ENCODE results near the gene REEP6.
A peak's percentile ranks its signal among the peaks of the same experiment; 100 is the strongest.

Gene REEP6

DNA sequence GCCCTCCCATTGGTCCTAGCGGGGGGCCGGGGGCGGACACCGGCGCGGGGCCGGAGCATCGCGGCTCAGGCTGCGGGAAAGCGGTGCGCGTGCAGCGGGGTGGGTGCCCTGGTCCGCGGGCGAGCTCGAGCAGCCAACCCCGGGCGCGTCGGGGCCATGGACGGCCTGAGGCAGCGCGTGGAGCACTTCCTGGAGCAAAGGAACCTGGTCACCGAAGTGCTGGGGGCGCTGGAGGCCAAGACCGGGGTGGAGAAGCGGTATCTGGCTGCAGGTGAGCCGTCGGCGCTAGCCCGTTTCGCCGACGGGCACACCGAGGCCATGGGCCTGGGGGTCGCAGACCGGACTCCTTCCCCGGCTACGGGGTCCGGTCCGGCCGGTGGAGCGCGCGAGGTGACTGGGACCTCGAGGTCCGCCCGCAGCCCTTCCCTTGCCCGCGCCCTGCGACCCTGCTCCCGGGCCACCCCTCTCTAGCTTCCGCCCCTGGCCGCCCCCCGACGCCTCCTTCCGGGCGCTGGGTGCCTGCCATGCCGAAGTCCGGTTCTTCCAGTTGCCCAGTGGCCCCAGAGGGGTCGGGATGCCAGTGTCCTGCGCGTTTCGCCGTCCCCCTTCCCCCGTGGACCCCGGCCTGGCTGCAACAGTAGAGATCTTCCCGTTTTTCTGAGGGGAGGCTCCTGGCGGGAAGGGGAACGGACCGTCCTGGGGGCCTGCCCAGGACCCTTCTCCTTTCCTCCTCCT, at the start of gene REEP6:
Gene REEP6 (plus strand): TSS at position 68 of the 735 bp plus-strand sequence. CDS start 89 bp downstream, at position 157.
- DNase-seq = no peak

DNA sequence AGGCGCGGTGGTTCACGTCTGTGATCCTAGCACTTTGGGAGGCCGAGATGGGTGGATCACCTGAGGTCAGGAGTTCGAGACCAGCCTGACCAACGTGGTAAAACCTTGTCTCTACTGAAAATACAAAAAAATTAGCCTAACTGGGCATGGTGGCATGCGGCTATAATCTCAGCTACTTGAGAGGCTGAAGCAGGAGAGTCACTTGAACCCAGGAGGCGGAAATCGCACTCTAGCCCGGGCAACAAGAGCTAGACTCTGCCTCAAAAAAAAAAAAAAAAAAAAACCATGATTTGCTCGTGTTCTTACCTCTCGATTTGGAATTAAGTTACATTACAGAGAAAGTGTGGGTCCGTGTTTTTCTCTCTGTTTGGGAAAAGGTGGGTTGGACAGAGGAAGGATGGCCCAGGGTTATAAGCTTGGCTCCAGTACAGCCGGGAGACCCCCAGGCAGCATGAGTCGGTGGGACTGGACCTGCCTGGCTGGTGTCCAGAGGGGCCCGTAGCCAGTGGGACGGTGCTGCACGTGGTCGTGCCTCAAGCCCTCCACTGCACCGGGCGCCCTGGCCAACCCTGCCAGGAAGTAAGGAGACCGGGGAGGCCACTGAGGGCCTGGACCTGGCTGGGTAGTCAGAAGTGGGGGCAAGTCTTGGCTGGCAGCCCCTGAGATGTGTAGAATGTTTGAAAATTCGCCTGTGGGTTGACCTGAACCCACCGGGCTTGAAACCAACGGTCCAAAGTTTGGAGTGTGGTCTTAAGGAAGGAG, 49.1 kb upstream of the REEP6 start:
- DNase-seq = no peak

- DNase-seq = peak; percentile 74
Measured at GRCh38 chr19:1445185-1445931, 45.6 kb upstream of the REEP6 start.

- DNase-seq = no peak
Measured at GRCh38 chr19:1445932-1446712, 44.9 kb upstream of the REEP6 start.

- DNase-seq = no peak
Measured at GRCh38 chr19:1446713-1447481, 44.1 kb upstream of the REEP6 start.

DNA sequence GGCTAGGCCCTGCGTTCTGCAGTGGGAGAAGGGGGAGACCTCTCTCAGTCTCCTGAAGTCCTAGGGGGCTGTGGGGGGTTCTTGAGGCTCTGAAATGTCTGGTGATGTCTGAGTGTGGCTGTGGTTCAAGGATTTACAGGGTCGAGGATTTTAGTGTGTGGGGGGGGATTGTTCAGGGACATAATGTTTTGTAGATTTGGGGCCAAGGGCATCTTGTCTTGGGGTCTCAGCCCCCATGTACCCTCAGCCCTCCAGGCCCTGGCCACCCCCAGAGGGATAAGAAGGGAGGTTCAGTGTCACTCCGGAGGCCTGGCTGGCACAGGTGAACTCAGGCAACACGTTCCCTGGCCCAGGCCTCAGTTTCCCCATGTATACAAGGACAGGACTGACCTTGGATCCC, 43.5 kb upstream of the REEP6 start:
- no peak for DNase-seq

DNA sequence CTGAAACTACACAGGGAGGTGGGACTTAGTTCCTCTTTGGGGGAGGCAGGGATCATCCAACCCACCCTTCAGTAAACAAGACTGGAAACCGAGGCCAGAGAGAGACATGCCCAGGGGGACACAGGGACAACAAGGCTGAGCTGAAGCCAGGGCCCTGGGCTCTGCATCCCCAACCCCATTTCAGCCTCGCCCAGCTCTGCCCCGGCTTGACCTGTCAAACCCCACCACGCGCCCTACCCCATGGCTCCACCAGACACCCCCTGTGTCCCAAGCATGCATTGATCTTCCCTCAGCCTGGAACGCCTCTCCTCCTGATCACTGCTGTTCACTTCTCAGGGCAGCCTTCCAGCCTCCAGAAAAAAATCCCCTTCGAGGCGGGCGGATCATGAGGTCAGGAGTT, 43.0 kb upstream of the REEP6 start:
- DNase-seq = no peak

GRCh38 chr19:1449467-1450442, 41.2 kb upstream of the REEP6 start, which contains the start of gene APC2:
Gene APC2, plus strand, starts transcription at chr19:1450121. Its CDS starts 2,881 bp downstream, at chr19:1453002.
- no peak for DNase-seq

DNA sequence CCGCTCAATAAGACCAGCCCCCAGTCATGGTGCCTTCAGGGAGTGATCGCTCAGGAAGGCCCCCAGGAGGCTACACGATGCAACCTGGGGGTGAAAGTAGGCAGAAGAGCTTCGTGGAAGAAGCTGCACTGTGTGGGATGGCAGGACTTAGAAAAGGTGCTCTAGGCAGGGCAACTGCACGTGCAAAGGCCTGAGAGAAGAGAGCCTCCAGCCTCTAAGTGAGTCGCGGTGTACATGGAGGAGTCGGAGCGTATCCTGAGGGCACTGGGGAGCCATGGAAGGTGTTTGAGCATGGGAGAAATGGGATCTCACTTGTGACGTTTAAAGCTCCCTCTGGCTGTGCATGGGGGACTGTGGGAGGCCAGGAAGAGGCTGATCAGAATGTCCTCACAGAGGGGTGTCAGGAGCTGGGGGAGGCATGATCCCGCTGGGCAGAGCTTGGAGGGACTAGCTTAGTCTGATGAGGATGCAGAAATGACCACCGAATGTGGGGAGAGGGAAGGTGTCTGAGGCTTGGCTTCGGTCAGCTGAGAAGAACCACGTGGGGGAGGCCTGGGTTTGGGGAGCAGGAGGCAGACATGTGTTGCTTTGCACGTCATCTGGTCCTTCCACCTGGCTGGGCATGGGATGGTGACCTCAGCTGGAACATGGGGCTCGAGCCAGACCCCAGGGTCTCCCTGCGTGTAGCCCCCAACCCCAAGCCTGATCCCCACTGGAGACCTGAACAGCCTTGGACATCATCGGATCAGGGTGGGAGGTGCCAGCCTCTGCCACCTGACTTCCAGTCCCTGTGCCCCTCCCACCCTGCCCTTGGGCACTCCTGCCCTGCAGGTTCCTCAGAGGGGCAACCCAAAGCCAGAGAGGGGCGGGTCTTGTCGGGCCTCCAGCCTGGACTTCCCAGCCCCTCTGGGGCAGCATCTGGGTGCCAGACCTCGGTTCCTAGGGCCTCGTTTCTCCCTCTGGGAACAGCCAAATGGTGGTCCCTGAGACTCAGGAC, 39.9 kb upstream of the REEP6 start:
- no peak for DNase-seq

DNA sequence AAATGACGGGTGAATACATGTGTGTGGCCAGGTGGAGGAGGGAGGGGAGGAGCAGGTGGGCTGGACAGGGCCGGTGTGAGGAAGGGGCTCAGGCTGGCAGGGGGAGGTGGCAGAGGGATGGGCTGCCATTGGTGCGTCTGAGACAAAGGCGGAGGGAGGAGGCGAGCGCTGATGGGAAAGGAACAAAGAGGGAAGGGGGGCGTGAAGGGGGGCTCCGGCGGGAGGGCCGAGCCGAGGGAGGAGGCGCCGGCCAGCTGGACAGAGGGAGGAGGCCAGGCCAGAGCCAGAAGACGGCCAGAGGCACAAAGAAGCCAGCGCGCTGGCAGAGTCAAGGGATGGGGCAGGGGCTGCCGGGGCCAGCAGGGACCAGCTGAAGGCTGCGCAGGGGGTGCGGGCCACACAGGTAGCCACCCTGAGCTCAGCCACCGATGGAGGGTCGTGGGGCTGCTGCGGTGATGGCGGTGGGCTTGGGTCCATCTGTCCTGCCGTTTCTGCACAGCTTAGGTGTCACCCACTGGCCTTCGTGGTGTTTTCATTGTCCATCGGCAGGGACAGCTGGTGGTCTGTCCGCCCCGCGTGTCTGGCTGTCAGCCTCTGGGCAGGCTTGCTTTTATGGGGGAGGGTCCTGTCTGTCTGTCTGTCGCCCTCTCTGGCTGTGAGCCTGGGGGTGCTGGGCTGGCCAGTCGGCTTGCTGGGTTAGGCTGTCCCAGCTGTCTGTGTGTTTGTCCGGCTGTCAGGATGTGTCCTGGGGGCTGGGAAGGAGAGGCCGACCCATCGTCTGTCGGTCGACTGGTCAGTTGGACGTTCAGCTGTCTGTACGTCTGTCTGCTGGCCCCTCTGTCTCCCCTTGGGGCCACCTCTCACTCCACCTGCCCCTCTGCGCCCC, 38.8 kb upstream of the REEP6 start:
- DNase-seq = no peak

DNA sequence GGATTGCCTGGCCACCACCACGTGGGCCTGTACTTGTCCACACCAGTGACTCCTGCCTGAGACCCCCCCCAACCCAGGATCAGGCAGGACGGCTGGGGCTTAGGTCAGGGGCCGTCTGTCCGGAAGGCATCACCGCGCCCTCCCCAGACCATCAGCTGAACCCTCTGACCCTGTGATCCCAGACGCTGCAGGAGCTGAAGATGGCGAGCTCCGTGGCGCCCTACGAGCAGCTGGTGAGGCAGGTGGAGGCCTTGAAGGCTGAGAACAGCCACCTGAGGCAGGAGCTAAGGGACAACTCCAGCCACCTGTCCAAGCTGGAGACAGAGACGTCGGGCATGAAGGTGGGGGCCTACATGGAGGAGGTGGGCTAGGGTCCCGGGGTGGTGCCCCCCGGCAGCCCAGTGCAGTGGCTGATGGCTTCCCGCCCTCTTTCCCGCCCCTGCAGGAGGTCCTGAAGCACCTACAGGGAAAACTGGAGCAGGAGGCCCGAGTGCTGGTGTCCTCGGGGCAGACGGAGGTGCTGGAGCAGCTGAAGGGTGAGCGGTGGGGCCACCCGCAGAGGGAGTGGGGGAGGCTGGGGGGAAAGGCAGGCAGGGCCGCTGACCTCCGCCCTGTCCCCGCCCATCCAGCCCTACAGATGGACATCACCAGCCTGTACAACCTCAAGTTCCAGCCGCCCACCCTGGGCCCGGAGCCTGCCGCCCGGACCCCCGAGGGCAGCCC, 38.0 kb upstream of the REEP6 start:
- DNase-seq = no peak

DNA sequence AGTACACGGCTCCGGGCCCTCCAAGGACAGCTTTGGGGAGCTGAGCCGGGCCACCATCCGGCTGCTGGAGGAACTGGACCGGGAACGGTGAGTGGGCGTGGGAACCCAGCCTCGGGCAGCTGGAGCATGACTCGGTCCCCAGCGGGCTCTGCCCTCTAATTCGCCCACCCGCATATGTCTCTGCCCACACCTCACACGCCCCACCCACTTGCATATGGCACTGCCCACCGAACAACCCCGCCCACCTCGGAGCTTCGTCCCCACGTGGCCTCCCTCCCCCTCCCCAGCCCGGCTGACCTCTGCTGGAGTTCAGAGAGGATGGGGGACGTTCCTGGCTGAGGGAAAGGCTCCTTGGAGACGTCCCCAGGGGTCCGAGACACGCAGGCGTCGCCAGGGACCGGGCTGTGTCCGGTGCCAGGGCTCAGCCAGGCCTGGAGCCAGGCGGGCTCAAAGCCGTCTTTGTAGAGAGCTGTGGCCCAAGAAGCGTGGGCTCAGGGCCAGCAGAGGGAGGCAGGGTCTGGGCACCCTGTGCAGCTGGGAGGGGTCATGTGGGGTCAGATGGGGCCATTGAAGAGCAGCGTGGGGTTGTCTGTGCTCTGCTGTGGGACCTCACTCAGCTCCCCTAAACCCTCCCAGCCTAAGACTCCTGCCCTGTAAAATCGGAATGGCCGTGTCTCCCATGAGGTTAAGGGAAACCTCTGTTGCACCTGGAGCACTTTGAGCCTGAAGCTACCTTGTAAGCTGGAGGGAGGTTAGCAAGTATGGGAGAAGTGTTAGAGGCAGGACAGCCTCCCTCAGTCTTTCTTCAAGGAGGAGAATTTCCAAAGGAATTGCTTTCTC, 37.2 kb upstream of the REEP6 start:
- DNase-seq = no peak

DNA sequence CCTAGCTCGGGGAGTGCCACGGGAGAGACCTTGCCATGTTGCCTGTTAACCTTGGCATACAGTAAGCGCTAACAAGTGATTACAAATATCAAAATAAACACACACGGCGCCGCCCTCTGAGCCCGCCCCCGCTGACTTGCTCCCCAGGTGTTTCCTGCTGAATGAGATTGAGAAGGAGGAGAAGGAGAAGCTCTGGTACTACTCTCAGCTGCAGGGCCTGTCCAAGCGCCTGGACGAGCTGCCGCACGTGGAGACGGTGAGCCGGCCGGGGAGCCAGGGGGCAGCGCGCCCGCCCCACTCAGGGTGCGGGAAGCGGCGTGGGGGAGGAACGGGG, 36.0 kb upstream of the REEP6 start:
- no peak for DNase-seq

- peak; percentile 20 for DNase-seq
Measured at GRCh38 chr19:1455336-1456120, 35.5 kb upstream of the REEP6 start.

- no peak for DNase-seq
Measured at GRCh38 chr19:1456121-1456900, 34.7 kb upstream of the REEP6 start.

Measured in activated effector memory CD4-positive, alpha-beta T cell treated with Interleukin-2 at 50 U/mL for 16 hours (primary cell).